H1 (cell line): ENCODE data around the gene GAB2. TPM values are rescaled to one million over a fixed set of nuclear protein-coding genes. Genes with fewer than 3 reads are reported as not detected.

Experiments used
- CBX5 ChIP-seq: fragments of 300-800, 300-1000 bp; sonication (generic); IDR thresholded peaks from 2 replicates; pipeline ENCODE4 v1.7.1; 2016; ENCODE audit warnings: antibody characterized with exemption, low read length, low read depth
- GABPA ChIP-seq: IDR thresholded peaks from 2 replicates; pipeline ENCODE4 v1.6.1; 2011; ENCODE audit warnings: mild to moderate bottlenecking, low read length, moderate library complexity, borderline replicate concordance; ENCODE audit not compliant: insufficient read depth
- JUND ChIP-seq: IDR thresholded peaks from 2 replicates; pipeline ENCODE4 v1.6.1; 2011; ENCODE audit warnings: mild to moderate bottlenecking, improper control_type of control experiment, low read length
- PHF8 ChIP-seq: fragments of 200-600 bp; sonication (generic); conservative IDR thresholded peaks from 2 replicates; pipeline ENCODE4 v1.7.1; 2012; ENCODE audit warnings: low read depth, mild to moderate bottlenecking, inconsistent platforms, low read length, moderate library complexity
- RFX5 ChIP-seq: IDR thresholded peaks from 2 replicates; pipeline ENCODE4 v1.6.1; 2011; ENCODE audit warnings: low read depth, low read length, improper control_type of control experiment, borderline replicate concordance
- SIN3A ChIP-seq, 2 experiments: IDR thresholded peaks in 1 of 2; conservative IDR thresholded peaks in 1 of 2; 2 replicates each; pipeline ENCODE4 v1.6.1; 2011 to 2012; ENCODE audit warnings: low read length in 2 of 2, improper control_type of control experiment in 1 of 2, low read depth in 1 of 2, mild to moderate bottlenecking in 1 of 2
- TEAD4 ChIP-seq: IDR thresholded peaks from 2 replicates; pipeline ENCODE4 v1.6.1; 2012; ENCODE audit warnings: low read depth, low read length, inconsistent platforms, mixed read lengths
- polyA plus RNA-seq, 7 experiments: library from polyadenylated mRNA; depleted of rRNA in 3 of 7; stranded (reverse) in 5 of 7; unstranded in 2 of 7; fragments of >200 nt in 5 of 7; fragments of 200-250 nt in 2 of 7; gene quantifications; 1 replicate in 5 of 7; 2 replicates in 1 of 7; 4 replicates in 1 of 7; pipeline versions ENCODE4 v1.2.1 to v1.2.3, GENCODE V29; 2011 to 2013; ENCODE audit warnings: missing spikeins in 2 of 7, mixed read lengths in 2 of 7
- total RNA-seq: library from RNA; stranded (reverse); fragmentation: NEBNext Ultra II Directional; extraction: Animal tissue kit (Norgen Biotek cat#: 25700); gene quantifications from 2 replicates; pipeline ENCODE4 v1.2.1, GENCODE V29; 2021
- TF ChIP-seq, protein P1 (sequence below), 3 experiments: IDR thresholded peaks; 1 replicate in 2 of 3; 2 replicates in 1 of 3; pipeline versions ENCODE4 v1.5.1 to v1.6.1; 2011; ENCODE audit warnings: low read length in 3 of 3, mild to moderate bottlenecking in 3 of 3, inconsistent platforms in 2 of 3, low read depth in 1 of 3, moderate library complexity in 1 of 3; ENCODE audit not compliant: insufficient read depth in 1 of 3; ENCODE audit errors: control extremely low read depth in 1 of 3

GAB2 gene
- total and polyA plus RNA-seq, 2 of the 8 experiments (the other 6 are each of a cell fraction or from before 2014, with no cell fraction given) = 6.3 to 14.0 TPM

DNA sequence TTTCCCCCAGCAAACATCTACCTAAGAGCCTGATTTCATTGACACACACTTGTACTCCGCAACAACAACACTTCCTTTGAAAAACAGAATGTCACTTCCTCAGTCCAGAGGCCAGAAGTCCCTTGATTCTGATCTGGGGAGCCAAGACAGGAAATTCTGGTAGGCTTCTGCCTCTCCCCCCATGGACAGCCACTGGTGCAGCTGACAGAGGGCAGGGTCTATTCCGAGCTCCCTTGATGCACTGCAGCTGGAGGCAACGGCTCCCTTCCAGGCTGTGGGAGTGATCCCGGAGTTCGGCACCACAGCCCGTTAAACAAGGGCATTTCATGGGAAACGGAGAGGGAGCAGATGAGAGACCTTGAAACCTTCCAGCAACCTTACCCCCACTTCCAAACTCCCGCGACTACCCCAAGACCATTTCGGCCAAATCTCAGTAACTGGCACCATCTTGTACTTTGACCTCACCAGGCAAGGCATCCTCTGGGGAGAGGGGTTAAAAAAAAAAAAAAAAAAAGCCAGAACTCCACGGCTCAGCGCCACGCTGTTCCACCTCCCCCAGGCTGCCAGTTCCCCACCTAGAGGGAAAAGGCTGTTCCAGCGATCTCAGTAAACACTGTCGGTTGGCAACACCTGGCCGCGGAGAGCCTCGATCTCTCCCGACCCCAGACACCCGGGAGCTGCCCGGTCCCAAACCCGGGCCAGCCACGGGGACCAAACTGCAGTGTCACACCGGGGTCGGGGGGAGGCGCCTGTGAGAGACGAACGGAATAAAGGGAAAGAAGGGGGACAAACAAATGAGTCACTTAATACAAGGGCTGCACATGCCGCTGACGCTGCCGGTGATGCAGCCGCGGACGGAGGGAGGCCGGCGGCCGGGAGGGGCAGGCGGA is 1.1 kb downstream of the GAB2 start (continued):
- no peak for TF ChIP-seq GABPA
- TF ChIP-seq TEAD4 = no peak
- no peak for TF ChIP-seq SIN3A (conservative IDR thresholded peaks at IDR 0.05 in 1 of 2, IDR thresholded peaks at IDR 0.05 in 1 of 2; ENCODE audit: low read depth in 1 of 2, low read length in 2 of 2)
- TF ChIP-seq PHF8 = 0 out of 2 replicates have a peak, but pooled peaks have one; percentile 9
- no peak for TF ChIP-seq RFX5
- peak; percentile 77; the same call in 1 of the 2 replicates for TF ChIP-seq JUND
- TF ChIP-seq, protein P1, sequence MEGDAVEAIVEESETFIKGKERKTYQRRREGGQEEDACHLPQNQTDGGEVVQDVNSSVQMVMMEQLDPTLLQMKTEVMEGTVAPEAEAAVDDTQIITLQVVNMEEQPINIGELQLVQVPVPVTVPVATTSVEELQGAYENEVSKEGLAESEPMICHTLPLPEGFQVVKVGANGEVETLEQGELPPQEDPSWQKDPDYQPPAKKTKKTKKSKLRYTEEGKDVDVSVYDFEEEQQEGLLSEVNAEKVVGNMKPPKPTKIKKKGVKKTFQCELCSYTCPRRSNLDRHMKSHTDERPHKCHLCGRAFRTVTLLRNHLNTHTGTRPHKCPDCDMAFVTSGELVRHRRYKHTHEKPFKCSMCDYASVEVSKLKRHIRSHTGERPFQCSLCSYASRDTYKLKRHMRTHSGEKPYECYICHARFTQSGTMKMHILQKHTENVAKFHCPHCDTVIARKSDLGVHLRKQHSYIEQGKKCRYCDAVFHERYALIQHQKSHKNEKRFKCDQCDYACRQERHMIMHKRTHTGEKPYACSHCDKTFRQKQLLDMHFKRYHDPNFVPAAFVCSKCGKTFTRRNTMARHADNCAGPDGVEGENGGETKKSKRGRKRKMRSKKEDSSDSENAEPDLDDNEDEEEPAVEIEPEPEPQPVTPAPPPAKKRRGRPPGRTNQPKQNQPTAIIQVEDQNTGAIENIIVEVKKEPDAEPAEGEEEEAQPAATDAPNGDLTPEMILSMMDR (IDR thresholded peaks at IDR 0.05; ENCODE audit: control extremely low read depth in 1 of 3, insufficient read depth in 1 of 3, low read depth in 1 of 3, low read length in 3 of 3) = peak; percentile 51 to 55 (median 55)
- TF ChIP-seq CBX5 = no peak
